Stimulated activated CD4-positive, alpha-beta T cell treated with anti-CD3 and anti-CD28 coated beads, TNF-alpha, amount 100 ng/mL, for 24 hours (primary cell): ENCODE results near the gene GLIS2.
"Not testable (repeated sequence)": the region's sequence is repeated elsewhere in the genome, so short reads cannot be mapped to it uniquely, and the experiment has no call there.

Experiments
- DNase-seq, 3 experiments: peaks; one replicate each; pipeline ENCODE4 v3.0.0-alpha.2; 2020; ENCODE audit warnings: low read depth in 3 of 3

The GLIS2 gene

DNA sequence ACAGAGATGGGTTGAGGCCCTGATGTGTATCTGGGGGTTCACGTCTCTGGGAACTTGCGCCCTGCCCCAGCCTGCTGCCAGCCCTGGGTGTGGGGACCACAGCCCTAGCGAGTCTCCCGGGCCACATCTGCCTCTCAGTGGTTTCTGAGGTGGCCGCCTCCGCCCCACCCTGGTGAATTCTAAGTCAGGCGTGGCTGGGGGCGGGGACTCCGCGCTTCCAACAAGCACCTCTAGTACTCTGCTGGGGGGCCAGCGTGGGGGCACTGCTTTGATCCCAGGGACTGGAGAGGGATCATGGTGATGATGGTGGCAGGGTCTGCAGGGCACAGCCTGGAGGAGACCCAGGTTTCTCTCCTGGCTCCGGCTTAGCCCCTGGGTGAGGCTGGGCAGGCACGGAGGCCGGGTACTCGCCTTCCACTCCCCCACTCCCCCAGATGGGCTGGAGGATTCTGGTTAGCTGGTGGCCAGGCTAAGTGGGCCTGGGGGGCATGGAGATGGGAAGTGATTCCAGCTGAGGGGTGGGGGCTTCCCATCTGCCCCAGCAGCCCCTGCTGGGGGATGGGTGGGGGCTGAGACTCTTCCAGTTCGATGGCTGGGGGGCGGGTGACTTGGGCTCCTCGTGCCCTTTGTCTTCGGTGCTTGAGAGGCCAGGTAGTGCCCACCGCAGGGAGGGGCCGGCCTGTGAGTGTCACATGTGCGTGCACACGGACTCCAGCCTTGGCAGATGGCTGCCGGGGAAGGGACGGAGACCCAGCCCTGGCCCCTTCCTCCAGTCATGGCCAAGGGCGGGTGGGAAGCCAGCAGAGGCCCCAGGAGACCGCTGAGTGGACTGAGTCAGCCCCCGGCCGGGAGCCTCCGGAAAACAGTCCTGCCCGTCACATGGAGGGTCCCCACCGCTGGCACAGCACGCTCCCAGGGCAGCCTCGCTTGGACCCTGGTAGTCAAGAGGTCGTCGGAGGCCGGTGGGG is 3.9 kb downstream of the GLIS2 start:
- DNase-seq = peak in 1 of 3 experiments; percentile 51

- DNase-seq = no peak
Observed at GRCh38 chr16:4320571-4321137, 4.8 kb downstream of the GLIS2 start.

DNA sequence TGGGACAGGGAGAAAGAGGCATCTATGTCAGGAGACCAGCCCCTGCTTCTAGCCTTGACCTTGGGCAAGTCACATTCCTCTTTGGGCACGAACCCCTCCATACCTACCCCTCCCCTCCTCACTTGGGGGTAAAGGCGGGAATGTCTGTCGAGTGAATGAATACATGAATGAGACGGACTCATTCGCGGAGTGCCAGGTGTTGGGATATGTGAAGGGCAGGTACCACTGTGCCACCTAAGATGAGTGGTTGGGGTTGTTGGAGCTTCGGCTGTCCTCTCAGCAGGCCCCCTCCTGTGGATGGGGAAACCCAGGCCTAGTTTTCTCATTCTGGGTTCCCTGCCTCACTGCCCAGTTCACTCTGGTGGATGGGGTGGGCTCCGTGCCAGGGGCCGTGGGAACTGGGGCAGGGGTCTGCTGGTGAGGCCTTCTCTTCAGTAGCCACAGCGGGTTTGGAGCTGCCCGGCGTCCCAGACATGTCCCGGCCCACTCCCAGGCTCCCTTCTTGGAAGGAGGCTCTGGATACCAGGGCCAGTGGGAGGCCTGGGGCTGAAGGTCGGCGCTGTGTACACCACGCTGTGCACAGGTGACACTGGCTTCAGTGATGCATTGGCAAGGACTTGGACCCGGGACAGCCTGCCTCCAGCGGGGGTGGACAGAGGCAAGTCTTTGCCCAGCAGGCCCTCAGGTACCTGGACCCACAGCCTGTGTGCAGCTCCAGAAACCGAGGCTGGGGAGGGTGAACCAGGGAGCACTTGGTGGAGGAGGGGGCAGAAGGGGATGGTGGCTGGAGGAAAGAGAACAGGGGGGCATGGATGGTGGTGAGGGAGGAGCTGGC is 5.6 kb downstream of the GLIS2 start:
- no peak for DNase-seq

GRCh38 chr16:4322121-4323052 is 6.5 kb downstream of the GLIS2 start:
- no peak for DNase-seq

DNA sequence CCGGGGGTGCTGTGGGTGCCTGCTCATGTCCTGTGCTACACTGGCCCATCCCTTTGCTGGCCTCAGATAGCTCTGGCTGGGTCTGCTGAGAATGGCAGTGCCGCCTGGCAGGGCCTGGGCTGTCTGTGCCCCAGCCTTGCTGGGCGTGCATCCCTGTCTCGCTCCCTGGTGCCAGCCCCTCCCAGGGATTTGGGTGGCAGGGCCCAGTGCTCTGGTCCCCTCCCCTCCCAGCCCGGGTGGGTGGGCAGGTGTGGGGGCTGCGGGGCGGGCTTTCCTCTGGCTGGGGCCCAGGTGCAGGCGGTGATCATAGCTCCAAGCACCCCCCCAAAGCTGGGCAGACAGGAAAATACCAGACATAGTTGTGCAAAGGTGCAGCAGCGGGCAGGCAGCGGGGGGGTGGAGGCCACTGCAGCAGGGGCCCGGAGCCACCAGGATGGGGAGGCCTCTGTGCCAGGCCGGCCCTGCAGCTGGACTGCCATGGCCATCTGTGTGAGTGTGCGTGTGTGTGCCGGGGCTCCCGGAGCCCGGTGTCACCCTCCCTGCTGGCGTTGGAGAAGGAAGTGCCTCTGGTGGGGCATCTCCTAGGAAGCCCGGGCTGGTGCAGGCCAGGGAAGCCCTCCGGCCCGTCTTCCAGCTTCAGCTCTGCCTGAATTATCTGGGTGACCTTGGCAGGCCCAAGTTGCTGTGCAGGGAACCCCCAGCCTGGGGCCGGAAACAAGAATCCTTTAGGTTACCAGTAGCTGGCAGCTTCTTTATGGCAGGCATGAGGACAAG is 7.4 kb downstream of the GLIS2 start:
- DNase-seq = no peak

DNA sequence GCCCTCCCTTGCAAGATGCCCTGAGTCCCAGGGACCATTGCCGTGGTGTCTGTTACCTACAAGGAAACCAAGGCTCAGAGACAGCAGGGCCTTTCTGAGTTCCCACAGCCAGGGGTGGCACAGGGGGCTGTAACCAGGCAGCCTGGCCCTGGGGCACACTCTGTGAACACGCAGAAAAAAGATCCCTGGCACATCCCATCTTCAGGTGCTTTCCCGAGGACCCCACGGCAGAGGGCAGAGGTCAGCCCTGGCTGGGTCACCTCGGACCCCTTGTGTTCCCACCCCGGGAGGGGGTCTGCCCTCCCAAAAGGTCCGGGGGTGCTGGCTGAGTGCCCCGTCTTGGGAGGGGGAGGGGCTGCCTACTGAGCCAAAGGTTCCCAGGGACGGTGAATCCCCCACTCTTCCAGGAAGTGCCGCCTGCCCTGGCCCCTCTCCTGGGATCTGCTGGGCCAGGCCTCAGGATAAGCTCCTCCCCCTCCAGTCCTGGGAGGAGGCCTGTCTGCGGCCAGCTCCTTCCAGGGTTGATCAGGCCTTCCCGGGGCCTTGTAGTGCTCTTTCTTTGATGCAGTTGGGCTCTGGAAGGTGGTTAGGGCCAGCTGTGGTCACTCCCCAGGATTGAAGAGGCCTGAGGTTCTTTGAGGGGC is 8.1 kb downstream of the GLIS2 start:
- DNase-seq = no peak

DNA sequence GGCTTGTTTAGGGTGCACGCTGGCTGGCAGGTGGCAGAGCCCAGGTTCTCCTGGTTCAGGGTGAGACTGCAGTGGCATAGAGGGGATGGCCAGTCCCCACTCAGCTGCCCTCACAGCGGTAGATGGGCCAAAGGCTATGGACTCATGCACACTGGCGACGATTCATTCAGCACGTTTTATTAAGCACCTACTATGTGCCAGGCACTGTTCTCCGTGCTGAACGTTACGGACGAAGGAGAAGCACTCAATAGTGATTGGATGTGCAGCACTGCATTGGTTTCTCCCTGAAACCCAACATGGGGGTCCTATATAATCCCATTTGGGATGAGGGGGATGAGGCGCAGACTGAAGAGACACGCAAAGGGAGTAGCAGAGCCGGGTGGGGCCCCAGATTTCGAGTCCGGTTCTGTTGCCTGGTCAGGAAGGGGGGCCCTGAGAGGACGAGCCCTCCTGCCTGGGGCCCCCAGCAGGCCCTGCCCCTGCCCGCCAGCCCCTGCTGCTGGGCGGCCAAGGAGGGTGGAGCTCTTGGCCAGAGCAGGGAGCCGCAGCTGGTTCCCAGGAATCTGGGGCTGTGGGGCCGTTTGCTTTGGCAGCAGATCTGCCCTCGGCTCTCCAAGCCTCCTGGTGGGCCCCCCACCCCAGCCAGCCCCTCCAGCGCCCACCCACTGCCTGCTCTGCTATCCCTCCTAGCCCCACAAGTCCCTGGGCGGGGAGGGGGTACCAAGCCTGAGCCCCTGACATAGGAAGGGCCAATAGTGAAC is 8.8 kb downstream of the GLIS2 start:
- DNase-seq = no peak

GRCh38 chr16:4325253-4325758 is 9.4 kb downstream of the GLIS2 start:
- no peak for DNase-seq

GRCh38 chr16:4327386-4328045 is 11.6 kb downstream of the GLIS2 start:
- DNase-seq = no peak

DNA sequence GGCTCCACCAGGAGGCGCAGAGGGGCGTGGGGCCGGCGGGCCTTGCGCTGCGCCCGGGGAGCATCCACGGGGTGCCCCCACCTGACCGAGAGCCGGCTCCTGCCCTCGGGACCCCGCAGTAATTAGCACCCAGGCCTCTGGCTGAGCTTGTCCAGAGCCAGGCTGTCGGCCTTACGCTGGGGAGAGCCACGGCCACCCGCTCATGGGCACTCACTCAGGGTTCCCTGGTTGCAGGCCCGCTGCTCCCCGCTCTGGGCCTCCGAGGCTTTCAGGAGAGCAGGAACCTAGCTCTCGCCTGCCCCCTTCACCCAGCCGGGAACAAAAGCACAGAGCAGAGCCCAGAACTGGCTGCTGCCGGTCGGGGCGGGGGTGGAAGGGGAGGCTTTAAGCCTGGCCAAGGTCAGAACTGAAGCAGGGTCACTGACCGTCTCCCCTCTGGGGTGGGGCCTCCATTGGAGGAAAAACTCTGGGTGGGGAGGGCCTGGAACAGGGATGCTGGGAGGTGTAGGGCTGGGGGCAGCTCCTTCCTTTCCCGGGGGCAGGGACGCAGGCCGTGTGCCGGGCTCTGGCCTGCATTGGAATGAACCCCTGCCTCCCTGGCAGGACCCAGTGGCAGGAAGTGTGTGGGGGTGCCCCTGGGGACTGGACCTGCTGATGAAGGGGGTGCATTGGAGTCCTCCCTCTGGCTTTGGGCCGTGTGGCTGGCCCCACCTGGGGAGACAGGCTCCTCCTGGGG is 12.3 kb downstream of the GLIS2 start:
- peak in 2 of 3 experiments; percentile 38 to 60 for DNase-seq

DNA sequence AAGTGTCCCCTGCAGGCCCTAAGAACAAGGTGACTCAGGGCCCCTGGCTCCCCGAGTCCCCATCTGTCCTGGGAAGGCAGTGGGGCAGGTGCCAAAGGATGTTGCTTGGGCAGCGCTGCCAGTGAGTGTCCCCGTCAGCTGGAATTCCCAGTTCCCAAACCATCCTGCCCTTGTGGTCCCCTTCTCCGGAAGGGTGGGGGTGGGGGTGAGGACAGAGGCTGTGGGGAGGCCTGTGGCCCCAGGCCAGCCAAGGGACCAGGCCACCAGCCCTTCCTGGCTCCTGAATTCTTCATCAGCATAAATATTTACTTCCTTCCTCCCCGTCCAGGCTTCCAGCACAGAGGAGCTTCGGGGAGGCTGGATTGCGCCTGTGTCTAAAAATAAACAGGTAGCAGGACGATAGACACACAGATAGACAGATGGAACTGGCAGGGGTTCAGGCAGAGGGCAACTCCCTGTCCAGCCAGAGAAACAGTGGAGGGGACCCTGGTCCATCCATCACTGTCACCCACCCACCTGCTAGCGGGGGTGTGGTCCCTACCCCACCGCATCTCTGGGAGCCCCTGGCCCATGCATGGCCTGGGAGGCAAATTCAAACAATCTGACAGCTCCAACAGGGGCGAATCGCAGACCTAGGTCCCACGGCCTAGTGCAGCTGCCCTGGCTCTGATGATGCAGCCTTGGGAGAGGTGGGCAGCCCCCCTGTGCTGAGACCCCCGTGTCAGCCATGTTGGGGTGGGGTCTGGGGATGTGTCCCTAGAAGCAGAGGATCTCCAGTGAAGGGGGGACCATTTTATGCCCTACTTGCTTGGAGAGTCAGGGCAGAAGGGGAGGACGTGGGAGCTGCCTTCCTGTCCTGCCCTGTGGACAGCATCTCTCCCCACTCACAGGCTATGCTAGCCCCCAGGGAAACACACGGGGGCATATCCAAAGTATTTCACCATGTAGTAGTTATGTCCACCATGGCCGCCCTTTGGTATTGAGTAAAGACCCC is 13.2 kb downstream of the GLIS2 start:
- DNase-seq = no peak

DNA sequence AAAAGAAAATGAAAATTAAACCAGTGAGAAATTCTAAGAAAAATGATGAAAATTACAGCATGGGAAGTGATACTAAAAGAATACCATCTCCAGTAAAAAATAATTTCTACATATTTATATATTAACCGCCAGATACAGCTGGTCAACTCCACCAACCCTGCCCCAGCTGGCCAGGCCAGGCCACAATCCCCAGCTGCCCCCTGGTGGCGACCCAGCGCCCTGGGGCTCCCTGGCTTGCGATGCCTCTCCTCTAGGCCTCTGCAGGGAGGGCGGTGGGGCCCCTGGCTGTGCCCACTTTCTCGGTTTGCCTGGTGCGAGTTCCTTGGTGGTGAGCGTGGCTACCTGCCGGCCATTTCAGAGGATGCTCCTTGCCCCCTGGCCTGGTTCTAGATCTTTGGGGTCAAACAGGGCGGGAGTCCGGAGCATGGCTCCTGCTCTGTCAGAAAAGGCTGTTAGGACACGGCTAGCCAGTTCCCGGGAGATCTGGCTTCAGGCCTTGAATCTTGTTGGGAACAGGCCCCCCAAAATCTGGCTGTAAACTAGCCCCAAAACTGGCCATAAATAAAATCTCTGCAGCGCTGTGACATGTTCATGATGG is 14.5 kb downstream of the GLIS2 start:
- peak; percentile 48 to 66 (median 50) for DNase-seq

- no peak for DNase-seq
Observed at GRCh38 chr16:4332083-4332482, 16.2 kb downstream of the GLIS2 start.

DNA sequence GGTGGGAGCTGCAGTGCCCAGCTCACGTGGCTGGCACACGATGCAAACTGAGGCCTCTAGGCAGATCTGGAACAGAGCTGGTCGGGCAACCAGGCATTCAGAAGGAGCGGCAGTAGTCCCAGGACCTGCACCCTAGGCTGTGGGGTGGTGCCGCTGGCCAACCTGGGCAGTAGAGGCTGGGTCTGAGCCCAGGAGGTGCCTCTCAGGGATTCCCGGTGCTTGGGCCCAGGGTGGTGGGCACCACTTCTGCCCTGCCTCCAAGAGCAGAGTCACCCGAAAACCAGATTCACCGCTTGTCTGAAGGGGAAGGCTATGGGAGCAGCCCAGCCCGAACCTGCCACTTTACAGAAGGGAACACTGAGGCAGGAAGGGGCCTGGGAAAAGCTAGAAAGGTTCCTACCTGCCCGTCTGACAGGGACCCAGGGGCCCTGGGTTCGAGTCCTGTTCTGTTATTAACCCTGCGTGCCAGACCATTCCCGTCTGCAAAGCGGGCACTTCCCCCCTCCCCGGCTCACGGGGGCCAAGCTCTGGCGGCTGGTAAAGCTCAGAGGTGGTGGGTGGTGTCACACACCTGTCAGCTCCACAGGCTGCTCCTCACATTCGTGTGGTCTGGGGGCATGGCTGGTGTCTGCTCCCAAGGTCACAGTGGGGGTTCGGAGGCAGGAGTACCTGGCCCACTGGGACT is 16.9 kb downstream of the GLIS2 start:
- no peak for DNase-seq

DNA sequence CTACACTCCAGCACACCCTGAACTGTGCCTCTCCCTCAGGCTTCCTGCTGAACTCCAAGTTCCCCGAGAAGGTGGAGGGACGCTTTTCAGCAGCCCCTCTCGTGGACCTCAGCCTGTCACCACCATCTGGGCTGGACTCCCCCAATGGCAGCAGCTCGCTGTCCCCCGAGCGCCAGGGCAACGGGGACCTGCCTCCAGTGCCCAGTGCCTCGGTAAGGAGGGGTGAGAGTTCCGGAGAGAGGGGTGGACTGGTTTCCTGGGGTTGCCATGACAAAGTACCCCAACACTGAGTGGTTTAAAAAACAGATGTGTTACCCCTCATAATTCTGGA is 17.4 kb downstream of the GLIS2 start:
- no peak for DNase-seq

- DNase-seq = not testable (repeated sequence)
Observed at GRCh38 chr16:4333714-4334113, 17.8 kb downstream of the GLIS2 start.
